ENCODE measurements around the gene APOB. TPM values are rescaled to one million over a fixed set of nuclear protein-coding genes. Genes with fewer than 3 reads are reported as not detected.
A peak's percentile ranks its signal among the peaks of the same experiment; 100 is the strongest.

APOB gene
- total and polyA plus RNA-seq, 2 of the 13 experiments (the other 11 are each of a cell fraction or from before 2014, with no cell fraction given) = 1,569 to 2,515 TPM

- TF ChIP-seq ZFP91 (CRISPR knock-in tag; IDR thresholded peaks at IDR 0.05; ENCODE audit: borderline replicate concordance) = no peak
- TF ChIP-seq NFATC3 (CRISPR knock-in tag; IDR thresholded peaks at IDR 0.05) = peak; percentile 78
- peak; percentile 35; the same call in 1 of the 2 replicates for TF ChIP-seq PRDM15 (CRISPR knock-in tag; IDR thresholded peaks at IDR 0.05)
- no peak for TF ChIP-seq ZFP62 (CRISPR knock-in tag; IDR thresholded peaks at IDR 0.05)
- TF ChIP-seq NKX3-1 (CRISPR knock-in tag; IDR thresholded peaks at IDR 0.05) = peak; percentile 24; the same call in 1 of the 2 replicates
- no peak for TF ChIP-seq ZEB1 (IDR thresholded peaks at IDR 0.05; ENCODE audit: insufficient replicate concordance, low read depth)
- TF ChIP-seq NR2F1 (CRISPR knock-in tag; IDR thresholded peaks at IDR 0.05) = peak; percentile 65 to 73
- peak; percentile 90 for TF ChIP-seq ZC3H13 (CRISPR knock-in tag; IDR thresholded peaks at IDR 0.05)
- peak; percentile 91 for TF ChIP-seq HNF4A (CRISPR knock-in tag; IDR thresholded peaks at IDR 0.05)
- TF ChIP-seq ARID3A (IDR thresholded peaks at IDR 0.05; ENCODE audit: low read depth, low read length) = peak; percentile 75; the same call in 1 of the 2 replicates
- peak; percentile 16; the same call in 1 of the 2 replicates for TF ChIP-seq ZNF614 (CRISPR knock-in tag; IDR thresholded peaks at IDR 0.05; ENCODE audit: borderline replicate concordance)
- peak; percentile 41 for TF ChIP-seq YEATS2 (CRISPR knock-in tag; IDR thresholded peaks at IDR 0.05; ENCODE audit: borderline replicate concordance)
- TF ChIP-seq SKI (IDR thresholded peaks at IDR 0.05; ENCODE audit: partially characterized antibody) = peak; percentile 65
- peak; percentile 80 for TF ChIP-seq TBL1XR1 (IDR thresholded peaks at IDR 0.05; ENCODE audit: borderline replicate concordance, low read length, partially characterized antibody)
- no peak for TF ChIP-seq PHB2 (IDR thresholded peaks at IDR 0.05; ENCODE audit: partially characterized antibody)
- peak; percentile 87; the same call in 1 of the 2 replicates for TF ChIP-seq GATA4 (IDR thresholded peaks at IDR 0.05; ENCODE audit: borderline replicate concordance, low read depth)
- TF ChIP-seq CTCF (CRISPR knock-in tag; IDR thresholded peaks at IDR 0.05) = peak; percentile 31; the same call in 1 of the 2 replicates
- peak; percentile 47; the same call in 1 of the 2 replicates for TF ChIP-seq JUNB (CRISPR knock-in tag; IDR thresholded peaks at IDR 0.05; ENCODE audit: borderline replicate concordance)
- TF ChIP-seq NFKB2 (CRISPR knock-in tag; IDR thresholded peaks at IDR 0.05; ENCODE audit: borderline replicate concordance) = peak; percentile 86; the same call in 1 of the 2 replicates
- TF ChIP-seq MED1 (CRISPR knock-in tag; IDR thresholded peaks at IDR 0.05) = peak; percentile 95
These were observed 1.7 kb downstream of the APOB start (continued) for GRCh38 chr2:21041943-21042707.

All from HepG2 (cell line).